NCI-H226 (cell line): ENCODE data around the gene AUTS2.

Source experiments
- DNase-seq: peaks from one replicate; pipeline ENCODE4 v3.0.0-alpha.2; 2015

AUTS2 gene

GRCh38 chr7:70599446-70600190 lies 1001.3 kb downstream of the AUTS2 start:
- DNase-seq, result no peak

DNA sequence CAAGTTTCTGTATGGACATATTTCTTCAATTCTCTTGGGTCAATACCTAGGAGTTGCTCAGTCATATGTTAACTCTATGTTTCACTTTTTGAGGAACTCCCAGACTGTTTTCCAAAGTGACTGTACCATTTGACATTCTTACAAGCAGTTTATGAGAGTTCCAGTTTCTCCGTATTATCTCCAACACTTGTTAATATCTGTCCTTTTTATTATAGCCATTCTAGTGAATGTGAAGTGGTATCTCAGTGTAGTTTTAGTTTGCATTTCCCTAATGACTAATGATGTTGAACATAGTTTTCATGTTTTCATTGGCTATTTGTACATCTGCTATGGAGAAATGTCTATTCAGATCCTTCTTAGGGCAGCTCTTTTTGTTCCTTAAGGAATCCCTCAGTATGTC lies 1002.7 kb downstream of the AUTS2 start:
- DNase-seq, result no peak

- no peak for DNase-seq
Measured at GRCh38 chr7:70602117-70602516, 1003.8 kb downstream of the AUTS2 start.

GRCh38 chr7:70607281-70607680 lies 1009.0 kb downstream of the AUTS2 start:
- DNase-seq, result no peak

DNA sequence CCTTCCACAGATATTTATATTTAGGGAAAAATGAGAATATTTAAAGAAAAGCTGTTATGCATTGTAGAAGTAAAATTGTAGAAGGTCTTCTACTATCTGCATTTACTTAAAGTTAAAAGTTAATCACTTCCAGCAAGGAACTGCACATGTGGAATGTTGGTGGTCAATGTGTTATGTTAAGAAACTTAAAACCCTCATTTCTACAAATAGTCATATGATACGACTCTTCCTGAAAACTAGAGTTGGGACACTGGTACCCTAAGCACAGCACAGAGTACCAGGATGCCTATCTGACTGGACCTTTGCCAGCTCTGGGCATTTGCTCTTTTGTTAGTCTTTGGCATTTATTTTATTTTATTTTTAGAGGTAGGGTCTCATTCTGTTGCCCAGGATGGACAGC lies 1009.5 kb downstream of the AUTS2 start:
- DNase-seq, result no peak

DNA sequence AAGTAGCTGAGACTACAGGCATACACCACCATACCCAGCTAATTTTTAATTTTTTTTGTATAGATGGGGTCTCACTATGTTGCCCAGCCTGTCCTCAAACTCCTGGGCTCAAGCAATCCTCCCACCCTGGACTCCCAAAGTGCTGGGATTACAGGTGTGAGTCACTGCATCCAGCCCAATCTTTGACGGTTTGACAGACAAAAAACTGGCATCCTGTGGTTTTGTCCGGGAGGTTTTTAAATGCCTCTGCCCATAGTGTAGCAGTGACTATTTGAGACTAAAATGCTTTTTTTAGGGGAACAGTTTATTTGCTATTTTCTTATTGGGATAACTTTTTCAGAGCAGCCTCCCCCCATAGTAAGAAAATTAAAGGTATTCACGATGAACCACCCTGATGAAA lies 1010.0 kb downstream of the AUTS2 start:
- DNase-seq, result peak; percentile 53

DNA sequence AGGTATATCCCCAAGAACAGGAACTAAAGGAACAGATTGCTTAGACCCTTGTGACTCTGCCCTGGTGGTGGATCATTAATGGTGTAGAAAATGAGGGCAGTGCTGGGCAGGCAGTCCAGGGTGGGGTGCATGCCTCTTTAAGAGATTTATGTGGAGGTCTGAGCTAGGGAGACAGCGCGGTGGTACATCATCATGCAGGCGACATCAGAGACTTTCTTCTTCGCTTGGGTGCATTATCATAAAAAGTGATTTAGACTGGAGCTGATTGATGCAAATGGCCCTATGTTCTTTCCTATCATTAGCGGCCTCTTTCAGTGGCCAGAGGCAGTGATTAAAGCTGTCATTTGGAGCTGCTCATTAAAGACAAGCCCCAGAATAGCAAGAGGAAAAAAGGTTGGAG lies 1014.5 kb downstream of the AUTS2 start:
- no peak for DNase-seq

- peak; percentile 24 for DNase-seq
Measured at GRCh38 chr7:70614237-70615045, 1016.2 kb downstream of the AUTS2 start.

DNA sequence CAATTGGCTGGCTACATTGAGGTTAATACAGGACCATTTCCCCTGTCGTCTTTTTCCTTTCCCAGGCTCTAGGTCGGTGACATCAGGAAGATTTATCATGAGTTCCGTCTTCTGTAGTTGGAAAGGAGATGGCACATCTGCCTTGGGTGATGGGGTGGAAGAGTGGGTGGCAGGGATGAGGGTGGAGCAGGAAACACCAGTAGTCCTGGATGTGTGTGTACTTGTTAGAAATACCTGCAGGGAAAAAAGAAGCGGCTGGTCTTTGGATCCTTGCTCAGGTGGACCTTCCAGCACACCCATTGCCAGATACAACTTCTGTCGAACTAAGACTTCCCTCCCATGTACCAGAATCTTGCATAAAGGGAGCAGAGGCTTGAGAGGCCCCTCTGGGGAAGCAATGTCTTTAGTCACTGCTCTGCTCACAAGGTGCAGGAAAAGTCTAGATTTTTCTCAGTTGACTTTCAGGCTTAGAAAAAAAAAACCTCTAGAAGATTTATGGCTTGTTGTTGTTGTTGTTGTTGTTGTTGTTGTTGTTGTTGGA lies 1016.9 kb downstream of the AUTS2 start:
- DNase-seq, result no peak

DNA sequence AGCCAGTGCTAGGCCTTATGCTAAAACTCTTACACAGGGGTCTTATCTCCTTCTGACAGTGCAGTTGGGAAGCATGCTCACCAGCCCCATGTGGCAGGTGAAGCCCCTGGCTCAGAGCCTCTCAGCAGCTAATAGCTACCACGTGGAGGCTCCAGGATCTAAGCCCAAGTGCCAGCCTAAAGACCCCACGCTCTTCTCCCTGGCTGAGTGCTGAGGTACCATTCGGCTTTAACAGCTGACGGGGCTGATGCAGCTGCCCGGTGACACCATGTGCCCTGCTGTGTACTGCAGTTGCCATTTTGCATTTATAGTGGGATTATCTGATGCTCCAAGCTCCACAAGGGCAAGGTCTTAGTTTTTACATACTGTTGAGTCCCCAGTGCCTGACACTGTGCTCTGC lies 1017.9 kb downstream of the AUTS2 start:
- no peak for DNase-seq

- no peak for DNase-seq
Measured at GRCh38 chr7:70616821-70617220, 1018.5 kb downstream of the AUTS2 start.

GRCh38 chr7:70618020-70618551 lies 1019.8 kb downstream of the AUTS2 start:
- no peak for DNase-seq

DNA sequence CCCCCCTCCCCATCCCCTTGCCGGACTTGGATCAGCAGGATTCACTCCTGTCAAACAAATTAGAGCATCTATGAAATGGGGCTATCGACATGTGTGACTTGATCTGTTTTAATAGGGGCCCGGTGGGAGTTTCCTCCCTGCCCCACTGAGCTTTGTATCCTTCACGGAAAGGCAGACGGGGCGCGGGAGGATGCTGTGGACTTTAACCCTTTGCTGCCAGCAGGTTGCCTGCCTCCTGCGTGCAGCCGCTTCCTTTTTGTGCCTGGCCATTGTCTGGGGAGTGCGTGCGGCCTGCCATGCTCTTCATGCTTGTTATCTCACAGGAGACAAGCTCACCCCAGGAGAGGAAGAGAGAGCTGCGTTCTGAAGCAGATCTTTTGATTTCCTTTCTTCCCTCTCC lies 1020.9 kb downstream of the AUTS2 start:
- DNase-seq, result no peak

DNA sequence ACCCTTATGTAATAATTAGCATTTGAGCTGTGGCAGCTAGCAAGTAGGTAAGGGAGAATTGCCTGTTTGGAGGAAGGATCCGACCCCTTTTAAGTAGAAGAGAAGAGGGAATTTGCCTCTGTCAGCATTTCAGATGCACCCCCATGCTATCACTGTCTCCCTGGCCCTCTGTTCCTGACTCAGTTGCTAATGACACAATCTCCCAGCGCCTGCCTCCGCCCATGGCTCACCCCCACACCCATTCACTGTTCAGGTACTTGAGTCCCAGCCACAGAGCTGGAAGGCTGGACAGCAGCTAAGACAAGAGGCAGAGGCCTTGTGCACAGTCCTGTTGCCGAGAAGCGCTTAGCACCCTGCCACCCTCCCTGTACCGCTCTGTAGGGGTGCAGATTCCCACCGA lies 1021.4 kb downstream of the AUTS2 start:
- no peak for DNase-seq

- no peak for DNase-seq
Measured at GRCh38 chr7:70620333-70621055, 1022.2 kb downstream of the AUTS2 start.

DNA sequence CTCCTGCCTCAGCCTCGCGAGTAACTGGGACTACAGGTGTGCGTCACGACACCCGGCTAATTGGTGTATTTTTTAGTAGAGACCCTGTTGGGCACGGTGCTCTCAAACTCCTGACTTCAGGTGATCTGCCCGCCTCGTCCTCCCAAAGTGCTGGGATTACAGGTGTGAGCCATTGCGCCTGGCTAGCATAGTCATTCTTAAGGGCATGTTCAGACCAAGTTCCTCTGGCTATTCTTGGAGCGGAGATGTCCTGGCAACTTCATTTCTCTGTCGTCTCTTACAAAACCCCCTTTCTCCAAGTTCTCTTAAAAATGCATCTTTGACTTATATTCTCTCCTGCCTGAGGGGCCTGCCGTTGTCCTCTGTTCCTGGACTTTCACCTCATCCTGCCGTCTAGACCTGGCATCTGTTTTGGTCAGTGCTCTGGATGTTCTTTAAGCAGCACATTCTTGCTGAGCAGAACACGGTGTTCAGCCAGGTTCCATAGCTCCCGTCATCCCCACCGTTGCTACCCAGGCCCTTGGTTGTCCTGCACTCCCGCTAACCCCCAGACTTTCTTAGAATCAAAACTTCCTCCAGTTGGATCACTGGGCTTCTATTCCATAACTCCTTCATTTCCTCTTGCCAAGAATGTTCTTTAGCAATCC lies 1023.8 kb downstream of the AUTS2 start:
- no peak for DNase-seq

DNA sequence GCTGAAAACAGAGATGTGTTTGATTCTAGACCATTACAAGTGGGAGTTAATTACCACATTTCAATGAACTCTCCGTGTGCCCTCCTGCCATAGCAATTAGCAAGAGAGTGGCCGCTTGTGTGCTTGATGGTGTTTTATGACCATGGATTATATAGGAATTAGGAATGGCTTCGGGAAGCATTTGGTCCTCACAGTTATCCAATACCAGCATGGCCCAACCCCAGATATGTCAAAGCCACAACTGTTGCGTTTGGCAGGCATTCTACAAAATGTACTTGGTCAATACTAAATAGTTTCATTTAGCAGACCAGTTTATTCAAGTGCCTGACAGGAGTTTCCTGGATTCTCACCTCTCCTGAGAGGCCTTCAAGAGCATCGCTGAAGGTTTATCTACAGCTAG lies 1024.7 kb downstream of the AUTS2 start:
- no peak for DNase-seq

GRCh38 chr7:70624500-70625103 lies 1026.3 kb downstream of the AUTS2 start:
- DNase-seq, result no peak

GRCh38 chr7:70627461-70627860 lies 1029.2 kb downstream of the AUTS2 start:
- DNase-seq, result no peak

DNA sequence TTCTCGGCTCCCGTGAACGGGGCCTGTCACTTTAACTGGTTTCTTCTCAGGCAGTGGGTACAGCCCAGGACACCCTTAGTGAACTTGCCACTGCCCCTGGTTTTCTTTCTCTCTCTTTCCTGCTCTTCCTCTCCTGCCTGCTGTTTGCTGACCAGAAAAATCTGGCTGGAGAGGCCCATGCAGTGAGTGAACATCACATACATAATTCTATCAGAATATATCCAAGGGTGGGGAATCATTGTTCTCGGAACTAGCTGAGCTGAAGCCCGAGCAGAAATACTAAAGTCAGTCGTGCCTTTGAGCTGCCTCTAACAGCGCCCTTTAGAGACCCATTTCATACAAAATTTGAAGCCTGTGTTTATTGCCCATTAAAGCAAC lies 1032.2 kb downstream of the AUTS2 start:
- DNase-seq, result no peak

GRCh38 chr7:70630818-70631457 lies 1032.7 kb downstream of the AUTS2 start:
- no peak for DNase-seq

GRCh38 chr7:70631718-70632117 lies 1033.4 kb downstream of the AUTS2 start:
- no peak for DNase-seq
